Measurements from ENCODE around the gene GPR179. TPM values are rescaled to one million over a fixed set of nuclear protein-coding genes. Genes with fewer than 3 reads are reported as not detected.
"Not testable (repeated sequence)": the region's sequence is repeated elsewhere in the genome, so short reads cannot be mapped to it uniquely, and the experiment has no call there.

The GPR179 gene
- polyA plus RNA-seq, 3 donors: not detected

- no peak overlapping the region for H3K4me3 Mint-ChIP-seq
- no peak overlapping the region for H2AFZ ChIP-seq (ENCODE audit: insufficient read depth, low read depth, low read length, poor library complexity, severe bottlenecking)
- no peaks in the 10 kb centered on the region for H3K79me2 ChIP-seq (ENCODE audit: insufficient read depth, low read length)
- no peak overlapping the region for H3K9ac ChIP-seq (ENCODE audit: insufficient read depth, low read length, poor library complexity, severe bottlenecking)
- WGBS (ENCODE audit: insufficient coverage): no CpG with 5 or more reads among the region's 3 CpGs
- peaks cover 5% of the 10 kb centered on the region for H3K4me1 Mint-ChIP-seq
- H3K36me3 Mint-ChIP-seq: peaks cover 35 to 55% of the 10 kb centered on the region in 2 donors
- H4K20me1 ChIP-seq (ENCODE audit: insufficient read depth, low read length): no peaks in the 10 kb centered on the region
- H3K4me1 ChIP-seq (ENCODE audit: control insufficient read depth in 1 of 2, insufficient read depth in 2 of 2, low read length in 2 of 2): peaks cover 0 to 6% of the 10 kb centered on the region in 2 donors
- H3K27ac Mint-ChIP-seq: no peak overlapping the region
- peaks cover 17 to 32% of the 10 kb centered on the region in 2 donors for H3K36me3 ChIP-seq (replicated peaks in 1 of 2; ENCODE audit: control insufficient read depth in 1 of 2, insufficient read depth in 2 of 2, low read length in 2 of 2)
- no peaks in the 10 kb centered on the region for H3K27me3 ChIP-seq (ENCODE audit: control insufficient read depth in 2 of 2, insufficient read depth in 2 of 2, low read length in 2 of 2)
- no peaks in the 10 kb centered on the region for H3K9me3 ChIP-seq (replicated peaks in 1 of 2; ENCODE audit: control insufficient read depth in 1 of 2, insufficient read depth in 1 of 2, low read length in 2 of 2)
- no peak overlapping the region for H3K4me3 ChIP-seq (replicated peaks in 1 of 3; ENCODE audit: low read depth in 2 of 3, low read length in 3 of 3)
- no peak overlapping the region for H3K4me2 ChIP-seq (replicated peaks; ENCODE audit: extremely low read depth, low read length, poor library complexity, severe bottlenecking)
- intact Hi-C loops (cut with micrococcal nuclease): no loop called here
- TF ChIP-seq CTCF (IDR thresholded peaks at IDR 0.05): no peak
- no peaks in the 10 kb centered on the region for H3K27me3 Mint-ChIP-seq (ENCODE audit: low read depth in 3 of 3)
- no peak overlapping the region for H3K27ac ChIP-seq (ENCODE audit: low read depth in 1 of 2, low read length in 2 of 2)
- DNase-seq: no peak
- no peaks in the 10 kb centered on the region for H3K9me3 Mint-ChIP-seq
Measured at GRCh38 chr17:38315497-38315896, 28.3 kb downstream of the GPR179 start.

GRCh38 chr17:38296834-38297517 is 46.8 kb downstream of the GPR179 start, which contains the start of gene MRPL45:
MRPL45 (plus strand) TSS chr17:38297168; CDS start chr17:38297184, 16 bp downstream.
- Mint-ChIP-seq H3K36me3 (peaks cover 7 to 16% of the 10 kb centered on the region in 2 donors), H3K27ac (peak within 1 kb of the TSS; percentile 89 to 98 (median 94)), H3K4me3 (peak within 1 kb of the TSS; percentile 93 to 96)
- H3K9me3 ChIP-seq (replicated peaks in 1 of 2; ENCODE audit: control insufficient read depth in 1 of 2, insufficient read depth in 1 of 2, low read length in 2 of 2); H4K20me1 ChIP-seq (ENCODE audit: insufficient read depth, low read length); H3K27me3 Mint-ChIP-seq (ENCODE audit: low read depth in 3 of 3); H3K4me1 Mint-ChIP-seq; H3K9me3 Mint-ChIP-seq; H3K79me2 ChIP-seq (ENCODE audit: insufficient read depth, low read length); intact Hi-C loops (cut with micrococcal nuclease); H3K4me1 ChIP-seq (ENCODE audit: control insufficient read depth in 1 of 2, insufficient read depth in 2 of 2, low read length in 2 of 2); H3K36me3 ChIP-seq (replicated peaks in 1 of 2; ENCODE audit: control insufficient read depth in 1 of 2, insufficient read depth in 2 of 2, low read length in 2 of 2); H3K27me3 ChIP-seq (ENCODE audit: control insufficient read depth in 2 of 2, insufficient read depth in 2 of 2, low read length in 2 of 2): not testable (repeated sequence)
- DNase-seq: peak; percentile 95 to 97 (median 97)
- Histone ChIP-seq H3K4me2 (replicated peaks; ENCODE audit: extremely low read depth, low read length, poor library complexity, severe bottlenecking) (peak within 1 kb of the TSS; percentile 22), H3K9ac (ENCODE audit: insufficient read depth, low read length, poor library complexity, severe bottlenecking) (peak within 1 kb of the TSS; percentile 53), H3K4me3 (replicated peaks in 1 of 3; ENCODE audit: low read depth in 2 of 3, low read length in 3 of 3) (peak within 1 kb of the TSS; percentile 63 to 76 (median 76)), H2AFZ (ENCODE audit: insufficient read depth, low read depth, low read length, poor library complexity, severe bottlenecking) (peak within 1 kb of the TSS; percentile 82), H3K27ac (ENCODE audit: low read depth in 1 of 2, low read length in 2 of 2) (peak within 1 kb of the TSS; percentile 64 to 78)
- WGBS (ENCODE audit: insufficient coverage): under 1% methylated on average over 34 of the region's 48 CpGs

- WGBS (ENCODE audit: insufficient coverage): 98% methylated on average over 5 of the region's 21 CpGs
- H3K27me3 ChIP-seq (ENCODE audit: control insufficient read depth in 2 of 2, insufficient read depth in 2 of 2, low read length in 2 of 2); H3K79me2 ChIP-seq (ENCODE audit: insufficient read depth, low read length); H3K27me3 Mint-ChIP-seq (ENCODE audit: low read depth in 3 of 3); H3K27ac ChIP-seq (ENCODE audit: low read depth in 1 of 2, low read length in 2 of 2); H3K36me3 Mint-ChIP-seq; H3K4me1 Mint-ChIP-seq; H3K4me2 ChIP-seq (replicated peaks; ENCODE audit: extremely low read depth, low read length, poor library complexity, severe bottlenecking); H3K4me1 ChIP-seq (ENCODE audit: control insufficient read depth in 1 of 2, insufficient read depth in 2 of 2, low read length in 2 of 2); H4K20me1 ChIP-seq (ENCODE audit: insufficient read depth, low read length); H3K9ac ChIP-seq (ENCODE audit: insufficient read depth, low read length, poor library complexity, severe bottlenecking); H3K9me3 ChIP-seq (replicated peaks in 1 of 2; ENCODE audit: control insufficient read depth in 1 of 2, insufficient read depth in 1 of 2, low read length in 2 of 2); H3K36me3 ChIP-seq (replicated peaks in 1 of 2; ENCODE audit: control insufficient read depth in 1 of 2, insufficient read depth in 2 of 2, low read length in 2 of 2); H3K9me3 Mint-ChIP-seq; H2AFZ ChIP-seq (ENCODE audit: insufficient read depth, low read depth, low read length, poor library complexity, severe bottlenecking); intact Hi-C loops (cut with micrococcal nuclease): not testable (repeated sequence)
- DNase-seq: peak; percentile 11 to 39 (median 37)
- peak overlapping the region in 1 of 3 experiments; percentile 76 for H3K4me3 ChIP-seq (replicated peaks in 1 of 3; ENCODE audit: low read depth in 2 of 3, low read length in 3 of 3)
- H3K4me3 Mint-ChIP-seq: peak overlapping the region; percentile 93 to 96
- peak overlapping the region in 6 of 7 donors; percentile 87 to 98 (median 92) for H3K27ac Mint-ChIP-seq
Measured at GRCh38 chr17:38295602-38296365, 48.0 kb downstream of the GPR179 start.
